Neural cell (in vitro differentiated cells): ENCODE measurements around the gene KDM4B. TPM values are rescaled to one million over a fixed set of nuclear protein-coding genes. Genes with fewer than 3 reads are reported as not detected.
A peak's percentile ranks its signal among the peaks of the same experiment; 100 is the strongest.

Source experiments
- H2AFZ ChIP-seq: fragments of 200-600, 300-800 bp; sonication (generic), shearing (Covaris generic); 2 replicates; pipeline ENCODE4 v1.6.0; 2014; ENCODE audit warnings: low read depth, mild to moderate bottlenecking, antibody characterized with exemption, low read length, moderate library complexity
- H3F3A ChIP-seq: fragments of 200-600 bp; shearing (Covaris generic); 2 replicates; pipeline ENCODE4 v1.6.1; 2016; ENCODE audit warnings: mild to moderate bottlenecking, moderate library complexity, mixed read lengths, antibody characterized with exemption, low read length; ENCODE audit not compliant: insufficient read depth, poor library complexity, severe bottlenecking
- H3K27ac ChIP-seq: fragments of 200-600, 300-800 bp; sonication (generic), shearing (Covaris generic); 2 replicates; pipeline ENCODE4 v1.5.1; 2014; ENCODE audit warnings: mild to moderate bottlenecking, low read length, moderate library complexity
- H3K27me3 ChIP-seq: fragments of 300-800, 200-600 bp; sonication (generic), shearing (Covaris generic); 2 replicates; pipeline ENCODE4 v1.6.0; 2014; ENCODE audit warnings: mild to moderate bottlenecking, low read depth, low read length, moderate library complexity; ENCODE audit not compliant: insufficient read depth
- H3K36me3 ChIP-seq: fragments of 300-800, 200-600 bp; sonication (generic), shearing (Covaris generic); 2 replicates; pipeline ENCODE4 v1.5.1; 2014; ENCODE audit warnings: mild to moderate bottlenecking, antibody characterized with exemption, low read length, moderate library complexity; ENCODE audit not compliant: insufficient read depth
- H3K4me2 ChIP-seq: fragments of 300-800, 200-600 bp; sonication (generic), shearing (Covaris generic); 2 replicates; pipeline ENCODE4 v1.6.0; 2014; ENCODE audit warnings: mild to moderate bottlenecking, low read length
- H3K4me3 ChIP-seq: fragments of 300-800, 200-600 bp; sonication (generic), shearing (Covaris generic); 2 replicates; pipeline ENCODE4 v1.5.1; 2014; ENCODE audit warnings: mild to moderate bottlenecking, low read length, moderate library complexity
- H3K79me2 ChIP-seq: fragments of 200-600 bp; shearing (Covaris generic); replicated peaks from 2 replicates; pipeline ENCODE4 v1.6.0; 2014; ENCODE audit warnings: mild to moderate bottlenecking, low read length, moderate library complexity; ENCODE audit not compliant: insufficient read depth
- H3K9ac ChIP-seq: fragments of 300-800, 200-600 bp; sonication (generic), shearing (Covaris generic); 2 replicates; pipeline ENCODE4 v1.6.1; 2016; ENCODE audit warnings: mild to moderate bottlenecking, low read length, mixed read lengths
- H3K9me2 ChIP-seq: fragments of 200-600 bp; shearing (Covaris generic); 2 replicates; pipeline ENCODE4 v1.6.1; 2016; ENCODE audit warnings: mild to moderate bottlenecking, low read length, mixed read lengths; ENCODE audit not compliant: insufficient read depth
- H3K9me3 ChIP-seq: fragments of 200-600, 300-800 bp; sonication (generic), shearing (Covaris generic); 2 replicates; pipeline ENCODE4 v1.6.1; 2016; ENCODE audit warnings: mild to moderate bottlenecking, mixed run types, low read length, moderate library complexity, mixed read lengths
- H4K20me1 ChIP-seq: fragments of 200-600 bp; shearing (Covaris generic); 2 replicates; pipeline ENCODE4 v1.6.1; 2016; ENCODE audit warnings: mild to moderate bottlenecking, mixed run types; ENCODE audit not compliant: insufficient read depth
- EP300 ChIP-seq: fragments of 450-650 bp; conservative IDR thresholded peaks from 2 replicates; pipeline ENCODE4 v1.6.1; 2014; ENCODE audit warnings: antibody characterized with exemption, mild to moderate bottlenecking, moderate library complexity; ENCODE audit not compliant: poor library complexity, severe bottlenecking
- EZH2 ChIP-seq: fragments of 200-600, 300-800 bp; shearing (Covaris generic), sonication (generic); IDR thresholded peaks from 2 replicates; pipeline ENCODE4 v1.6.1; 2014; ENCODE audit warnings: antibody characterized with exemption, low read length, borderline replicate concordance, mild to moderate bottlenecking; ENCODE audit not compliant: insufficient read depth, poor library complexity, severe bottlenecking
- MXI1 ChIP-seq: fragments of 450-650 bp; conservative IDR thresholded peaks from 2 replicates; pipeline ENCODE4 v1.6.1; 2014; ENCODE audit warnings: antibody characterized with exemption, mild to moderate bottlenecking; ENCODE audit not compliant: poor library complexity, severe bottlenecking
- POLR2AphosphoS5 ChIP-seq: IDR thresholded peaks from 2 replicates; pipeline ENCODE4 v1.6.1; 2012
- RAD21 ChIP-seq: fragments of 450-650 bp; conservative IDR thresholded peaks from 2 replicates; pipeline ENCODE4 v1.6.1; 2014; ENCODE audit warnings: antibody characterized with exemption, mild to moderate bottlenecking, moderate library complexity
- SMC3 ChIP-seq: fragments of 450-650 bp; conservative IDR thresholded peaks from 2 replicates; pipeline ENCODE4 v1.6.1; 2014; ENCODE audit warnings: antibody characterized with exemption, mild to moderate bottlenecking, moderate library complexity; ENCODE audit not compliant: poor library complexity
- TAF1 ChIP-seq: IDR thresholded peaks from 2 replicates; pipeline ENCODE4 v1.6.1; 2012; ENCODE audit warnings: low read depth
- polyA plus RNA-seq: library from polyadenylated mRNA; depleted of rRNA; stranded (reverse); fragments of >200 nt; gene quantifications from 2 replicates; pipeline ENCODE4 v1.2.3, GENCODE V29; 2014
- TF ChIP-seq, protein P1 (sequence below): fragments of 450-650 bp; IDR thresholded peaks from 2 replicates; pipeline ENCODE4 v1.5.1; 2014; ENCODE audit warnings: antibody characterized with exemption, mild to moderate bottlenecking, moderate library complexity; ENCODE audit not compliant: poor library complexity, severe bottlenecking
- TF ChIP-seq, protein P2 (sequence below): IDR thresholded peaks from 2 replicates; pipeline ENCODE4 v1.6.1; 2012; ENCODE audit warnings: borderline replicate concordance

The KDM4B gene
- polyA plus RNA-seq, 1 donor from 2014 or later = 19.1 TPM

DNA sequence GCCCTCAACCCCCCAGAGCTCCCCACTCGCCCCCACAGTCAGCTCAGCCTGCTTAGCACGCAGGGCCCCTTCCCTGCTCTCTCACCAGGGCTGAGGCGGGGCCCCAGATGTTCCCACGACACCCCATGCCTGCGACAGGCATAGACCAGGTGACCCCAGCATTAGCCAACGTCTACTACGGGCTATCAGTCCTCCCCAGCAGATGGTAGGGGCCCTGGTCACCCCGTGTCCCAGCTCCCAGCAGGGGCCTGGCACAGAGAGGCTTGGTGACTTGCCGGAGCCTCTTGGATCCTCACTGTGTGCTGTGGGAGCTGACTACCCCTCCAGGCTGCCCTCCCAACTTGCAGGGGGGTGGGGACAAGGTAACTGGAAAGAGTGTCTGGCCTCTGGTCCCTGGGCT is 80.6 kb downstream of the KDM4B start:
- Histone ChIP-seq H2AFZ (no peak overlapping the region), H3K27ac (peak overlapping the region; percentile 80), H4K20me1 (no peaks in the 10 kb centered on the region)

DNA sequence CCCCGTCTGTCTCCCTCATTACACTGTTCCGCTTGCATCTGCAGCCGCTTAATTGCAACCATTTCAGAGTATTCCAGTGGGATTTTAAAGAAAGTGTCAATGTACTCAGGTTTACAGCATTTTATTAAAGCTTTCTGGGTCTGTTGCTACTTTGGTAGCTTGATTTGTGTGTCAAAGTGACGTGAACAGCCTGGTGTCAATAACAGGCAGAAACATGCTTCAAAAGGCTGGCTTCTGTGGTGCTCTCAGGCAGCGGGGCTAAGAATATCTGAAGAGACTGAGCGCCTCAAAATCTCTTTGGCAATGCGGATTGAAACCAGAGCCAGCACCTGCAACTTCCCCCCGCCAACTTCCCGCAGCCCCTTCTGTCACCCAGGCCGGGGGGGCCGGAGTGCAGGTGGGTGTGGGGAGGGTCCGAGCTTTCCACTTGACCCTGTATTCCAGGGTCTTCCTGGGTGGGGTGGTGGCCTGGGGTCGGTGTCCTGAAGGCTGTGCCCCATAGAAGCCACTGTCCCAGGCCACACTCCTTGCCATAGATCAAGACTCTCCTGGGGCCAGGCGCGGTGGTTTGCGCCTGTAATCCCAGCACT is 81.2 kb downstream of the KDM4B start:
- Histone ChIP-seq H3K4me3 (peak overlapping the region; percentile 36), H3K27ac (peak overlapping the region; percentile 80), H3F3A (no peaks in the 10 kb centered on the region), H3K79me2 (no peaks in the 10 kb centered on the region), H3K9me2 (no peaks in the 10 kb centered on the region), H3K9me3 (no peaks in the 10 kb centered on the region), H3K9ac (peak overlapping the region; percentile 54), H4K20me1 (no peaks in the 10 kb centered on the region), H3K36me3 (no peaks in the 10 kb centered on the region), H3K27me3 (no peaks in the 10 kb centered on the region), H2AFZ (no peak overlapping the region), H3K4me2 (no peak overlapping the region)
- TF ChIP-seq POLR2AphosphoS5 = no peak
- TF ChIP-seq EZH2 = no peak
- TF ChIP-seq, protein P1, sequence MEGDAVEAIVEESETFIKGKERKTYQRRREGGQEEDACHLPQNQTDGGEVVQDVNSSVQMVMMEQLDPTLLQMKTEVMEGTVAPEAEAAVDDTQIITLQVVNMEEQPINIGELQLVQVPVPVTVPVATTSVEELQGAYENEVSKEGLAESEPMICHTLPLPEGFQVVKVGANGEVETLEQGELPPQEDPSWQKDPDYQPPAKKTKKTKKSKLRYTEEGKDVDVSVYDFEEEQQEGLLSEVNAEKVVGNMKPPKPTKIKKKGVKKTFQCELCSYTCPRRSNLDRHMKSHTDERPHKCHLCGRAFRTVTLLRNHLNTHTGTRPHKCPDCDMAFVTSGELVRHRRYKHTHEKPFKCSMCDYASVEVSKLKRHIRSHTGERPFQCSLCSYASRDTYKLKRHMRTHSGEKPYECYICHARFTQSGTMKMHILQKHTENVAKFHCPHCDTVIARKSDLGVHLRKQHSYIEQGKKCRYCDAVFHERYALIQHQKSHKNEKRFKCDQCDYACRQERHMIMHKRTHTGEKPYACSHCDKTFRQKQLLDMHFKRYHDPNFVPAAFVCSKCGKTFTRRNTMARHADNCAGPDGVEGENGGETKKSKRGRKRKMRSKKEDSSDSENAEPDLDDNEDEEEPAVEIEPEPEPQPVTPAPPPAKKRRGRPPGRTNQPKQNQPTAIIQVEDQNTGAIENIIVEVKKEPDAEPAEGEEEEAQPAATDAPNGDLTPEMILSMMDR = no peak
- peak; percentile 66 for TF ChIP-seq EP300
- TF ChIP-seq MXI1 = no peak
- no peak for TF ChIP-seq SMC3
- peak; percentile 13 for TF ChIP-seq RAD21

More for the DNA sequence above, 80.6 kb downstream of the KDM4B start:
- no peaks in the 10 kb centered on the region for H3K36me3 ChIP-seq
- H3K9me3 ChIP-seq = no peaks in the 10 kb centered on the region
- H3F3A ChIP-seq = no peaks in the 10 kb centered on the region
- TF ChIP-seq, protein P1 = no peak
- TF ChIP-seq EZH2 (no peak), POLR2AphosphoS5 (no peak), RAD21 (no peak), SMC3 (no peak), MXI1 (no peak), EP300 (no peak), TAF1 (no peak)
- TF ChIP-seq, protein P2, sequence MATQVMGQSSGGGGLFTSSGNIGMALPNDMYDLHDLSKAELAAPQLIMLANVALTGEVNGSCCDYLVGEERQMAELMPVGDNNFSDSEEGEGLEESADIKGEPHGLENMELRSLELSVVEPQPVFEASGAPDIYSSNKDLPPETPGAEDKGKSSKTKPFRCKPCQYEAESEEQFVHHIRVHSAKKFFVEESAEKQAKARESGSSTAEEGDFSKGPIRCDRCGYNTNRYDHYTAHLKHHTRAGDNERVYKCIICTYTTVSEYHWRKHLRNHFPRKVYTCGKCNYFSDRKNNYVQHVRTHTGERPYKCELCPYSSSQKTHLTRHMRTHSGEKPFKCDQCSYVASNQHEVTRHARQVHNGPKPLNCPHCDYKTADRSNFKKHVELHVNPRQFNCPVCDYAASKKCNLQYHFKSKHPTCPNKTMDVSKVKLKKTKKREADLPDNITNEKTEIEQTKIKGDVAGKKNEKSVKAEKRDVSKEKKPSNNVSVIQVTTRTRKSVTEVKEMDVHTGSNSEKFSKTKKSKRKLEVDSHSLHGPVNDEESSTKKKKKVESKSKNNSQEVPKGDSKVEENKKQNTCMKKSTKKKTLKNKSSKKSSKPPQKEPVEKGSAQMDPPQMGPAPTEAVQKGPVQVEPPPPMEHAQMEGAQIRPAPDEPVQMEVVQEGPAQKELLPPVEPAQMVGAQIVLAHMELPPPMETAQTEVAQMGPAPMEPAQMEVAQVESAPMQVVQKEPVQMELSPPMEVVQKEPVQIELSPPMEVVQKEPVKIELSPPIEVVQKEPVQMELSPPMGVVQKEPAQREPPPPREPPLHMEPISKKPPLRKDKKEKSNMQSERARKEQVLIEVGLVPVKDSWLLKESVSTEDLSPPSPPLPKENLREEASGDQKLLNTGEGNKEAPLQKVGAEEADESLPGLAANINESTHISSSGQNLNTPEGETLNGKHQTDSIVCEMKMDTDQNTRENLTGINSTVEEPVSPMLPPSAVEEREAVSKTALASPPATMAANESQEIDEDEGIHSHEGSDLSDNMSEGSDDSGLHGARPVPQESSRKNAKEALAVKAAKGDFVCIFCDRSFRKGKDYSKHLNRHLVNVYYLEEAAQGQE = no peak
- no peaks in the 10 kb centered on the region for H3K79me2 ChIP-seq
- H3K4me2 ChIP-seq = no peak overlapping the region
- H3K27me3 ChIP-seq = no peaks in the 10 kb centered on the region
- no peaks in the 10 kb centered on the region for H3K9me2 ChIP-seq
- peak overlapping the region; percentile 54 for H3K9ac ChIP-seq
- H3K4me3 ChIP-seq = peak overlapping the region; percentile 25
